ENCODE measurements around the gene MORC2.
A peak's percentile ranks its signal among the peaks of the same experiment; 100 is the strongest.

The MORC2 gene

GRCh38 chr22:30921108-30921507, 47.5 kb downstream of the MORC2 start:
- no peak for DNase-seq (ENCODE audit: low read depth)

GRCh38 chr22:30920407-30920806, 48.2 kb downstream of the MORC2 start:
- DNase-seq (ENCODE audit: low read depth), result peak; percentile 79

GRCh38 chr22:30919973-30920372, 48.6 kb downstream of the MORC2 start:
- no peak for DNase-seq (ENCODE audit: low read depth)

- no peak for DNase-seq (ENCODE audit: low read depth)
Observed at GRCh38 chr22:30918761-30919160, 49.8 kb downstream of the MORC2 start.

GRCh38 chr22:30910358-30910757, 58.2 kb downstream of the MORC2 start:
- no peak for DNase-seq (ENCODE audit: low read depth)

GRCh38 chr22:30909306-30909705, 59.3 kb downstream of the MORC2 start:
- DNase-seq (ENCODE audit: low read depth), result no peak

- no peak for DNase-seq (ENCODE audit: low read depth)
Observed at GRCh38 chr22:30908051-30908461, 60.5 kb downstream of the MORC2 start.

GRCh38 chr22:30906946-30907345, 61.6 kb downstream of the MORC2 start:
- DNase-seq (ENCODE audit: low read depth), result no peak

- DNase-seq (ENCODE audit: low read depth), result no peak
Observed at GRCh38 chr22:30906411-30906810, 62.2 kb downstream of the MORC2 start.

- no peak for DNase-seq (ENCODE audit: low read depth)
Observed at GRCh38 chr22:30905696-30906341, 62.8 kb downstream of the MORC2 start.

GRCh38 chr22:30903876-30904460, 64.6 kb downstream of the MORC2 start:
- no peak for DNase-seq (ENCODE audit: low read depth)

- no peak for DNase-seq (ENCODE audit: low read depth)
Observed at GRCh38 chr22:30902496-30903357, 65.8 kb downstream of the MORC2 start.

GRCh38 chr22:30894371-30894740, 74.2 kb downstream of the MORC2 start:
- no peak for DNase-seq (ENCODE audit: low read depth)

- no peak for DNase-seq (ENCODE audit: low read depth)
Observed at GRCh38 chr22:30893434-30894370, 74.9 kb downstream of the MORC2 start.

- no peak for DNase-seq (ENCODE audit: low read depth)
Observed at GRCh38 chr22:30892731-30893221, 75.8 kb downstream of the MORC2 start.

GRCh38 chr22:30892286-30892685, 76.3 kb downstream of the MORC2 start:
- DNase-seq (ENCODE audit: low read depth), result no peak

- DNase-seq (ENCODE audit: low read depth), result no peak
Observed at GRCh38 chr22:30891781-30892180, 76.8 kb downstream of the MORC2 start.

GRCh38 chr22:30891443-30891755, 77.2 kb downstream of the MORC2 start:
- DNase-seq (ENCODE audit: low read depth), result no peak

GRCh38 chr22:30890686-30891442, 77.7 kb downstream of the MORC2 start:
- peak; percentile 51 for DNase-seq (ENCODE audit: low read depth)

GRCh38 chr22:30889996-30890480, 78.5 kb downstream of the MORC2 start:
- no peak for DNase-seq (ENCODE audit: low read depth)

Measured in ELR (cell line).